SK-N-MC (cell line): ENCODE measurements around the gene PNKD.

Experiments
- EZH2 ChIP-seq: fragments of 200-600 bp; sonication (generic); IDR thresholded peaks from one replicate; pipeline ENCODE4 v1.6.1; 2017; ENCODE audit warnings: antibody characterized with exemption
- POLR2AphosphoS5 ChIP-seq: IDR thresholded peaks from 2 replicates; pipeline ENCODE4 v1.6.1; 2012; ENCODE audit warnings: mild to moderate bottlenecking, low read depth, low read length, borderline replicate concordance

DNA sequence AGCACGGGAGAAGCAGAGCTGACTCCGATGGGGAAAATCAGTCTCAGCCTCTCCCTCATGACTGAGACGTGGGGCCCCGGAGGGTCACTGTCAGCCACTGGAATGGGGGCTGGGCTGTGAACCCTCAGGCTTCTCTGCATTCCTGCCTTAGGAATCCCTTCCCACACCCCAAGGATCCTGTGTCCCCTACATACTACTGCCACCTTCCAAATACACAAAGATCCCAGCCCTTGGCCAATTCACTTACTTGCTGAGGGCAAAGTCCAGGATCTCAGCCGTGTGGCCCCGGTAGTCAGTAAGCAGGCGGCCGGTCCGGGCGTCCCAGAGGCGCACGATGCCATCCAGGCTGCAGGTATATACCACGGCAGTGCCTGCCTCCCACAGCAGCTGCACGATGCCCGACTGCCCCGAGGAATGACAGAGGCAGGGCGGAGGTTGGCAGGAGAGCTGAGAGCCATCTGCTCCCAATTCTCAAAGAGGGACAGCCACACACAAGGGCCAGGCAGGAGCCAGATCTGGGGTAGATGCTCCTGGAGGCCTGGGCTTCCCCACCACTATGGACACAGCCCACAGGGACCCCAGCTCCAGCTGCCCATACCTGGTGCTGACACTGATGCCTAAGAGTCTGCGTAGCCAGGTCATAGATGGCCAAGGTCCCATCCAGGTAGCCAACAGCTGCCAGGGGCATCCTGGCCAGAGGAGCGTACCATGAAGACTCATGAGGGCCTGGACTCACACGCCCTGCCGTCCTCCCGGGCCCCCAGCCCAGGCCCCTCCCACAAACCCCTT, 5.4 kb upstream of the PNKD start:
- TF ChIP-seq POLR2AphosphoS5 (no peak), EZH2 (no peak)
